Heart right ventricle (tissue), 16 donors: Measurements from ENCODE around the gene MTHFD1L. TPM values are rescaled to one million over a fixed set of nuclear protein-coding genes. Genes with fewer than 3 reads are reported as not detected.

Experiments
- ATAC-seq, 8 donors: fragments of 200-7000 bp; cut with Tn5 transposase; one replicate each; pipeline ENCODE4 v1.9.1; 2020; ENCODE audit warnings: mild to moderate bottlenecking in 8 of 8, moderate library complexity in 8 of 8, moderate number of reproducible peaks in 1 of 8
- DNase-seq, 2 donors: peaks; one replicate each; pipeline ENCODE4 v3.0.0-alpha.2; 2020
- H3K27ac ChIP-seq, 10 donors: fragments of 200-600 bp; sonication (generic) in 2 of 10; one replicate each; pipeline versions ENCODE4 v1.5.0 to v1.8.0; 2020 to 2022; ENCODE audit warnings: mild to moderate bottlenecking in 3 of 10
- H3K27me3 ChIP-seq, 7 donors: fragments of 200-600 bp; one replicate each; pipeline ENCODE4 v1.8.0; 2021 to 2022; ENCODE audit warnings: mild to moderate bottlenecking in 2 of 7
- H3K36me3 ChIP-seq, 9 donors: fragments of 200-600 bp; sonication (generic) in 1 of 9; one replicate each; pipeline versions ENCODE4 v1.5.0 to v1.8.0; 2020 to 2022; ENCODE audit warnings: mild to moderate bottlenecking in 2 of 9
- H3K4me1 ChIP-seq, 9 donors: fragments of 200-600 bp; sonication (generic) in 1 of 9; one replicate each; pipeline versions ENCODE4 v1.5.0 to v1.8.0; 2020 to 2022; ENCODE audit warnings: mild to moderate bottlenecking in 4 of 9
- H3K4me3 ChIP-seq, 10 donors: fragments of 200-600 bp; sonication (generic) in 2 of 10; one replicate each; pipeline versions ENCODE4 v1.5.0 to v1.8.0; 2020 to 2022; ENCODE audit warnings: mild to moderate bottlenecking in 7 of 10, moderate library complexity in 2 of 10
- H3K9me3 ChIP-seq, 11 donors: fragments of 200-600 bp in 10 of 11; sonication (generic) in 2 of 11; one replicate each; pipeline versions ENCODE4 v1.5.0 to v1.8.0; 2013 to 2022; ENCODE audit warnings: mild to moderate bottlenecking in 2 of 11, control low read depth in 1 of 11, moderate library complexity in 1 of 11
- CTCF ChIP-seq, 9 donors: fragments of 200-600 bp; sonication (generic) in 2 of 9; IDR thresholded peaks; one replicate each; pipeline versions ENCODE4 v1.5.0 to v1.8.0; 2021 to 2022; ENCODE audit warnings: antibody characterized with exemption in 9 of 9, mild to moderate bottlenecking in 5 of 9, moderate library complexity in 1 of 9
- WGBS, 2 donors: extraction: QIAGEN DNeasy Blood & Tissue Kit; methylation state at CpG; one replicate each; pipeline ENCODE4 v1.1.7; 2013; ENCODE audit warnings: inconsistent platforms in 1 of 2; 5-methylcytosine and 5-hydroxymethylcytosine counted together
- intact Hi-C, 10 donors: fragments of 100-400 bp; cut with DNase I; formaldehyde crosslinking; loops; one replicate each; pipeline versions ENCODE4 v1.11.1 to v1.14.2; 2022
- polyA plus RNA-seq, 2 donors: library from polyadenylated mRNA; stranded (reverse); fragments of 200-250 nt; gene quantifications; one replicate each; pipeline ENCODE4 v1.2.3, GENCODE V29; 2013
- total RNA-seq, 10 donors: library from RNA; stranded (reverse); fragmentation: NEBNext Ultra II Directional in 3 of 10; extraction: Animal tissue kit (Norgen Biotek cat#: 25700) in 3 of 10; gene quantifications; one replicate each; pipeline versions ENCODE4 v1.2.1 to v1.2.4, GENCODE V29; 2021 to 2023
- donor health status: Arrhythmogenic right ventricular cardiomyopathy.
- donor health status: ischemic (EF 13 %, LVEDD 7.1; RV severe dilation, severe dysfunction).
- donor health status: healthy with polysubstance abuse.
- donor health status: DM: no; HTN: yes; CAD: no.
- donor health status: DM: no; HTN: no; CAD: no.
- donor health status: ischemic (EF 25% LVEDD 6.9; RV normal size, moderate dysfunction).
- donor health status: ischemic (EF 25% LVEDD 5.7; RV mildly dilated, moderate dysfunction).
- donor health status: healthy.
- donor health status: DM: yes; HTN: yes; CAD: no.
- donor health status: Ischemic cardiomyopathy.
- donor health status: ischemic (EF 35%, LVEDD 5.7; RV mildly dilated, moderate dysfunction).
- donor health status: nonischemic (EF 11% LVEDD 7.7; RV severe dilation, severe dysfunction).
- donor health status: DM: yes; HTN: yes; CAD: no.
- donor health status: PGD.
- donor health status: ischemic (EF 29% LVEDD 5.4; RV normal size, mild dysfunction).
- donor health status: nonischemic (EF 23%, LVEDD 6.1; RV moderate dilation, normal function).

Gene MTHFD1L
- total and polyA plus RNA-seq, 12 donors, result 1.2 to 10.8 (median 3.8) TPM

DNA sequence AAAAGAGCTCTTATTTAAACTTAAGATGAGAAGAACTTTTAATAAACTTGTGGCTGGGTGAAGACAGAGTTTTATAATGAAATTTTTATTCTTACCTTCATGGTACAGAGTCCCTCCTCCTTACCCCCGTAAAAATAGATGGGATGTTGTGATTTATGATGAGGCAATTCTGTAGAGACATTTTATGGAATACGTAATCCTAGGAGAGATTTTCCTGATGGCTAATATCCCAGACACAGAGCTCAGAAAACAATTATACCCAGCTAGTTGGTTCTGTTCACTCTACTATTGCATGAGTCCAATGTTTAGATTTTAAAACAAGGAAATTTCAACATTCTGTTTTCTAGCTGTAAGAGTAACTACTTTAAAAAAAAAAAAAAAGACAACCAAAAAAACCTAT, 43.4 kb downstream of the MTHFD1L start:
- peaks cover 0 to 5% (median 0%) of the 10 kb centered on the region in 11 donors for H3K9me3 ChIP-seq
- DNase-seq (no peak), ATAC-seq (no peak)
- intact Hi-C loops, result no loop called here
- WGBS, 2 donors, result 91 to 96% methylated on average over 2 of the region's 2 CpGs
- peaks cover 0 to 18% (median 0%) of the 10 kb centered on the region in 9 donors for H3K4me1 ChIP-seq
- no peak for TF ChIP-seq CTCF (IDR thresholded peaks at IDR 0.05)
- no peak overlapping the region for H3K4me3 ChIP-seq
- no peaks in the 10 kb centered on the region for H3K27me3 ChIP-seq
- H3K36me3 ChIP-seq, result peaks cover 0 to 10% (median 0%) of the 10 kb centered on the region in 9 donors
- H3K27ac ChIP-seq, result no peak overlapping the region

DNA sequence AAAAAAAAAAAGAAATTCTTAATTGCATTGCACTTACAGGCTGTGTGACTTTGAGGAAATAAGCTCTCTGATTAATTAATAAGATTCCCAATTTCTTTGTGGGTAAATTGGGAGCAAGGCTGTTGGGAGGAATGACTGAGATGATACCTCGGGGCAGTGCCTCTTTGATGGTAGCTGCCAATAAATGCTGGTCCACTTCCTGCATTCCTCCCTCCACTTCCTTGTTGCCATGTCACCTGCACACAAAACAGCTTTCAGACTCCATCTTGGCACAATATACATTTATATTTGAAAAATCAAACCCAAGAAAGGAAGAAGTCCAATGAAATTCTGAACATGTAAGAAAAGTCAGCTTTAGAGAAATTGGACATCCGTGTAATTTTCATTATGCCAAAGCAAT, 45.1 kb downstream of the MTHFD1L start:
- peaks cover 0 to 18% (median 0%) of the 10 kb centered on the region in 9 donors for H3K4me1 ChIP-seq
- no peak for TF ChIP-seq CTCF (IDR thresholded peaks at IDR 0.05)
- no peaks in the 10 kb centered on the region for H3K27me3 ChIP-seq
- DNase-seq (no peak), ATAC-seq (no peak)
- WGBS, 2 donors, result 30 to 37% methylated on average over 2 of the region's 2 CpGs
- H3K4me3 ChIP-seq, result no peak overlapping the region
- no peak overlapping the region for H3K27ac ChIP-seq
- peaks cover 0 to 5% (median 0%) of the 10 kb centered on the region in 11 donors for H3K9me3 ChIP-seq
- intact Hi-C loops, result no loop called here
- peaks cover 0 to 10% (median 0%) of the 10 kb centered on the region in 9 donors for H3K36me3 ChIP-seq

DNA sequence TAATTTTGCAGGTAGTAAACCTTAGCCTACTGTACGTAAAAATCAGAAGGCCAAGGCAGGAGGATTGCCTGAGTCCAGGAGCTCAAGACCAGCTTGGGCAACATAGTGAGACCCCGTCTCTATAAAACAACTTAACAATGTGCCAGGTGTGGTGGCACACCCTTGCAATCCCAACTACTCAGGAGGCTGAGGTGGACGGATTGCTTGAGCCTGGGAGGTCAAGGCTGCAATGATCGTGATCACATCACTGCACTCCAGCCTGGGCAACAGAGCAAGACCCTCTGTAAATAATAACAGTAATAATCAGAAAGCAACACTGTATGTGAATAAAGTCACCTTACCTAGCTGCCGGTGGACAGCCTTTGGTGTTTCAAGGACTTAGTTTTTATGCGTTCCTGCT, 48.9 kb downstream of the MTHFD1L start:
- no peak for TF ChIP-seq CTCF (IDR thresholded peaks at IDR 0.05)
- Histone ChIP-seq H3K36me3 (peaks cover 0 to 22% (median 0%) of the 10 kb centered on the region in 9 donors), H3K27me3 (no peaks in the 10 kb centered on the region), H3K4me3 (no peak overlapping the region), H3K4me1 (no peaks in the 10 kb centered on the region), H3K27ac (no peak overlapping the region), H3K9me3 (peaks cover 0 to 5% (median 0%) of the 10 kb centered on the region in 11 donors)
- ATAC-seq, result no peak
- intact Hi-C loops, result no loop called here
- 98% methylated on average over 6 of the region's 6 CpGs for WGBS, 2 donors
- DNase-seq, result no peak

GRCh38 chr6:150915131-150915879, 49.8 kb downstream of the MTHFD1L start:
- Histone ChIP-seq H3K36me3 (peaks cover 0 to 32% (median 0%) of the 10 kb centered on the region in 9 donors), H3K27ac (peak overlapping the region in 5 of 10 donors; percentile 9 to 39 (median 26)), H3K27me3 (no peaks in the 10 kb centered on the region), H3K9me3 (peaks cover 0 to 5% (median 0%) of the 10 kb centered on the region in 11 donors), H3K4me3 (no peak overlapping the region), H3K4me1 (no peaks in the 10 kb centered on the region)
- intact Hi-C loops, result no loop called here
- 75 to 77% methylated on average over 6 of the region's 6 CpGs for WGBS, 2 donors
- ATAC-seq (peak in 1 of 8 donors; percentile 26), DNase-seq (no peak)
- no peak for TF ChIP-seq CTCF (IDR thresholded peaks at IDR 0.05)
